GM12878 (cell line): ENCODE data around the gene PRUNE1. TPM values are rescaled to one million over a fixed set of nuclear protein-coding genes. Genes with fewer than 3 reads are reported as not detected.

Experiments
- HDAC6 ChIP-seq: fragments of 200-600 bp; sonication (generic); IDR thresholded peaks from one replicate; pipeline ENCODE4 v1.8.0; 2017; ENCODE audit warnings: antibody characterized with exemption; ENCODE audit not compliant: unreplicated experiment
- LARP7 ChIP-seq: fragments of 450-650 bp; IDR thresholded peaks from 2 replicates; pipeline ENCODE4 v1.6.1; 2017; ENCODE audit warnings: mild to moderate bottlenecking
- MTA2 ChIP-seq: fragments of 450-650 bp; IDR thresholded peaks from 2 replicates; pipeline ENCODE4 v1.6.1; 2016; ENCODE audit warnings: low read depth, mild to moderate bottlenecking, moderate library complexity
- SIN3A ChIP-seq: IDR thresholded peaks from 2 replicates; pipeline ENCODE4 v1.6.1; 2012; ENCODE audit warnings: low read depth, low read length, improper control_type of control experiment
- SMARCA5 ChIP-seq: fragments of 450-650 bp; IDR thresholded peaks from 2 replicates; pipeline ENCODE4 v1.6.1; 2017; ENCODE audit warnings: mild to moderate bottlenecking
- SREBF1 ChIP-seq: IDR thresholded peaks from 2 replicates; pipeline ENCODE4 v1.6.1; 2012; ENCODE audit warnings: mild to moderate bottlenecking, low read length
- STAT3 ChIP-seq: IDR thresholded peaks from 2 replicates; pipeline ENCODE4 v1.6.1; 2011; ENCODE audit warnings: low read depth, low read length, improper control_type of control experiment
- SUPT20H ChIP-seq: IDR thresholded peaks from 2 replicates; pipeline ENCODE4 v1.6.1; 2011; ENCODE audit warnings: low read depth, mild to moderate bottlenecking, low read length, moderate library complexity, borderline replicate concordance; ENCODE audit not compliant: control insufficient read depth
- TCF3 ChIP-seq: IDR thresholded peaks from 2 replicates; pipeline ENCODE4 v1.6.1; 2012; ENCODE audit warnings: low read depth, mild to moderate bottlenecking, low read length, borderline replicate concordance; ENCODE audit not compliant: insufficient read depth
- WRNIP1 ChIP-seq: IDR thresholded peaks from 2 replicates; pipeline ENCODE4 v1.6.1; 2011; ENCODE audit warnings: low read depth, low read length, improper control_type of control experiment, borderline replicate concordance
- polyA plus RNA-seq, 11 experiments: library from polyadenylated mRNA; depleted of rRNA in 4 of 11; unstranded in 6 of 11; stranded (reverse) in 5 of 11; fragments of >200 nt; fragmentation: Nextera tagmentation in 4 of 11; fragmentation: Illumina TruSeq in 1 of 11; extraction: Ambion mirVana in 4 of 11; extraction: Trizol in 1 of 11; gene quantifications; 1 replicate in 1 of 11; 2 replicates in 10 of 11; pipeline versions ENCODE4 v1.2.1 to v1.2.3, GENCODE V29; 2011 to 2016; ENCODE audit warnings: inconsistent platforms in 2 of 11, missing spikeins in 2 of 11, low read depth in 1 of 11
- total RNA-seq, 4 experiments: library from RNA; depleted of rRNA in 3 of 4; stranded (reverse); fragments of >200 nt in 3 of 4; fragmentation: Illumina TruSeq in 1 of 4; extraction: Trizol in 1 of 4; gene quantifications; 2 replicates each; pipeline versions ENCODE4 v1.2.1 to v1.2.3, GENCODE V29; 2013 to 2021
- TF ChIP-seq, protein P1 (sequence below): fragments of 450-650 bp; IDR thresholded peaks from 2 replicates; pipeline ENCODE4 v1.6.1; 2017; ENCODE audit warnings: mild to moderate bottlenecking, moderate library complexity
- TF ChIP-seq, protein P2 (sequence below): IDR thresholded peaks from 2 replicates; pipeline ENCODE4 v1.6.1; 2011; ENCODE audit warnings: low read depth, low read length, improper control_type of control experiment, borderline replicate concordance
- TF ChIP-seq, protein P3 (sequence below): fragments of 450-650 bp; IDR thresholded peaks from 2 replicates; pipeline ENCODE4 v1.6.1; 2016; ENCODE audit warnings: mild to moderate bottlenecking, moderate library complexity, borderline replicate concordance
- TF ChIP-seq, protein P4 (sequence below): fragments of 450-650 bp; IDR thresholded peaks from 2 replicates; pipeline ENCODE4 v1.6.1; 2018; ENCODE audit warnings: mild to moderate bottlenecking, low read depth, moderate library complexity; ENCODE audit not compliant: partially characterized antibody
- TF ChIP-seq, protein P5 (sequence below): IDR thresholded peaks from 2 replicates; pipeline ENCODE4 v1.6.1; 2011; ENCODE audit warnings: borderline replicate concordance, low read depth, mild to moderate bottlenecking, moderate library complexity, mixed read lengths, low read length; ENCODE audit not compliant: insufficient read depth; ENCODE audit errors: extremely low read length

Gene PRUNE1
- total and polyA plus RNA-seq, 10 of the 15 experiments (the other 5 are each of a cell fraction or from before 2014, with no cell fraction given): 4.7 to 24.5 (median 12.4) TPM

DNA sequence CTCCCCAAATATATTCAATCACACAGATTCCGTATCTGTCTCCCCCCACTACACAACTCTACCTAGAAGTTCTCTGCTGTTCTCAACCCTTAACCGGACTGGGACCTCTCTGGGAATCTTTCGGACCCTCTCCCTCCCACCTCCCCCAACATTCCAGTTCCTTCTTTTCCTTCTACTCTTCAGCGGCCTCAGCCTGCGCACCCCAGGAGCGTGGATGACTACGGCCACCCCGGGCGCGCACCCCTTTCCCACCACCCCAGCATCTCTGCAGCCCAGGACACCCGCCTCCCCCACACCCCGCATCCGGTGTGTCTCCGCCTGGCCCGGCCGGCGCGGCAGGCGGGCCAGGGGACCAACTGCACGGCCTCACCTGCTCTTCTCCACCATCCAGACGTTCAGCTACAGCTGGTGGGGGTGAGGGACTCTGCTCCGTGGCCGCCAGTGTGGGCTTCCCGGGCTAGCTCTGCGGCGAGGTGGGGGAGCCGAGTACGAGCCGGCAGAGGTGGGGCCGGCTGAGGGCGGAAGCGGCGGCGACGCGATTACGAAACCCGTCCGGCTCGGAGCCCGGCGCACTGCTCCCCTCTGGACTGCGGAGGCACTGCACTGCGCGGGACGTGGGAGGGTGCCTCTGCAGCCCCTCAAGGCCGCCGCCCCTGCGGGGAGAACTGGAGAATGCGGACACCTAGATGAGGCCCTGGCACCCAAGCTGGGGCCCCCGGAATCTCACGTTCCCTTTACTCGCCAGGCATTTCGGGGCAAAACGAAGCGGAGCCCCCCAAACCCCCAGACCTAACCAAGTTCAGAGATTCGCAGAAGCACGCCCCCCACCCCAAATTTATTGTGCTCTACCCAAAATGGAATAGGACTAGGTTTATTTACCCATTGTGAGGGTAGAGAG is 51.1 kb downstream of the PRUNE1 start, which contains the start of gene CDC42SE1 (continued):
- TF ChIP-seq, protein P1, sequence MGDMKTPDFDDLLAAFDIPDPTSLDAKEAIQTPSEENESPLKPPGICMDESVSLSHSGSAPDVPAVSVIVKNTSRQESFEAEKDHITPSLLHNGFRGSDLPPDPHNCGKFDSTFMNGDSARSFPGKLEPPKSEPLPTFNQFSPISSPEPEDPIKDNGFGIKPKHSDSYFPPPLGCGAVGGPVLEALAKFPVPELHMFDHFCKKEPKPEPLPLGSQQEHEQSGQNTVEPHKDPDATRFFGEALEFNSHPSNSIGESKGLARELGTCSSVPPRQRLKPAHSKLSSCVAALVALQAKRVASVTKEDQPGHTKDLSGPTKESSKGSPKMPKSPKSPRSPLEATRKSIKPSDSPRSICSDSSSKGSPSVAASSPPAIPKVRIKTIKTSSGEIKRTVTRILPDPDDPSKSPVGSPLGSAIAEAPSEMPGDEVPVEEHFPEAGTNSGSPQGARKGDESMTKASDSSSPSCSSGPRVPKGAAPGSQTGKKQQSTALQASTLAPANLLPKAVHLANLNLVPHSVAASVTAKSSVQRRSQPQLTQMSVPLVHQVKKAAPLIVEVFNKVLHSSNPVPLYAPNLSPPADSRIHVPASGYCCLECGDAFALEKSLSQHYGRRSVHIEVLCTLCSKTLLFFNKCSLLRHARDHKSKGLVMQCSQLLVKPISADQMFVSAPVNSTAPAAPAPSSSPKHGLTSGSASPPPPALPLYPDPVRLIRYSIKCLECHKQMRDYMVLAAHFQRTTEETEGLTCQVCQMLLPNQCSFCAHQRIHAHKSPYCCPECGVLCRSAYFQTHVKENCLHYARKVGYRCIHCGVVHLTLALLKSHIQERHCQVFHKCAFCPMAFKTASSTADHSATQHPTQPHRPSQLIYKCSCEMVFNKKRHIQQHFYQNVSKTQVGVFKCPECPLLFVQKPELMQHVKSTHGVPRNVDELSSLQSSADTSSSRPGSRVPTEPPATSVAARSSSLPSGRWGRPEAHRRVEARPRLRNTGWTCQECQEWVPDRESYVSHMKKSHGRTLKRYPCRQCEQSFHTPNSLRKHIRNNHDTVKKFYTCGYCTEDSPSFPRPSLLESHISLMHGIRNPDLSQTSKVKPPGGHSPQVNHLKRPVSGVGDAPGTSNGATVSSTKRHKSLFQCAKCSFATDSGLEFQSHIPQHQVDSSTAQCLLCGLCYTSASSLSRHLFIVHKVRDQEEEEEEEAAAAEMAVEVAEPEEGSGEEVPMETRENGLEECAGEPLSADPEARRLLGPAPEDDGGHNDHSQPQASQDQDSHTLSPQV: no peak
- no peak for TF ChIP-seq TCF3
- TF ChIP-seq SMARCA5: peak; percentile 98
- TF ChIP-seq, protein P2, sequence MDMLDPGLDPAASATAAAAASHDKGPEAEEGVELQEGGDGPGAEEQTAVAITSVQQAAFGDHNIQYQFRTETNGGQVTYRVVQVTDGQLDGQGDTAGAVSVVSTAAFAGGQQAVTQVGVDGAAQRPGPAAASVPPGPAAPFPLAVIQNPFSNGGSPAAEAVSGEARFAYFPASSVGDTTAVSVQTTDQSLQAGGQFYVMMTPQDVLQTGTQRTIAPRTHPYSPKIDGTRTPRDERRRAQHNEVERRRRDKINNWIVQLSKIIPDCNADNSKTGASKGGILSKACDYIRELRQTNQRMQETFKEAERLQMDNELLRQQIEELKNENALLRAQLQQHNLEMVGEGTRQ: no peak
- no peak for TF ChIP-seq SREBF1
- TF ChIP-seq, protein P3, sequence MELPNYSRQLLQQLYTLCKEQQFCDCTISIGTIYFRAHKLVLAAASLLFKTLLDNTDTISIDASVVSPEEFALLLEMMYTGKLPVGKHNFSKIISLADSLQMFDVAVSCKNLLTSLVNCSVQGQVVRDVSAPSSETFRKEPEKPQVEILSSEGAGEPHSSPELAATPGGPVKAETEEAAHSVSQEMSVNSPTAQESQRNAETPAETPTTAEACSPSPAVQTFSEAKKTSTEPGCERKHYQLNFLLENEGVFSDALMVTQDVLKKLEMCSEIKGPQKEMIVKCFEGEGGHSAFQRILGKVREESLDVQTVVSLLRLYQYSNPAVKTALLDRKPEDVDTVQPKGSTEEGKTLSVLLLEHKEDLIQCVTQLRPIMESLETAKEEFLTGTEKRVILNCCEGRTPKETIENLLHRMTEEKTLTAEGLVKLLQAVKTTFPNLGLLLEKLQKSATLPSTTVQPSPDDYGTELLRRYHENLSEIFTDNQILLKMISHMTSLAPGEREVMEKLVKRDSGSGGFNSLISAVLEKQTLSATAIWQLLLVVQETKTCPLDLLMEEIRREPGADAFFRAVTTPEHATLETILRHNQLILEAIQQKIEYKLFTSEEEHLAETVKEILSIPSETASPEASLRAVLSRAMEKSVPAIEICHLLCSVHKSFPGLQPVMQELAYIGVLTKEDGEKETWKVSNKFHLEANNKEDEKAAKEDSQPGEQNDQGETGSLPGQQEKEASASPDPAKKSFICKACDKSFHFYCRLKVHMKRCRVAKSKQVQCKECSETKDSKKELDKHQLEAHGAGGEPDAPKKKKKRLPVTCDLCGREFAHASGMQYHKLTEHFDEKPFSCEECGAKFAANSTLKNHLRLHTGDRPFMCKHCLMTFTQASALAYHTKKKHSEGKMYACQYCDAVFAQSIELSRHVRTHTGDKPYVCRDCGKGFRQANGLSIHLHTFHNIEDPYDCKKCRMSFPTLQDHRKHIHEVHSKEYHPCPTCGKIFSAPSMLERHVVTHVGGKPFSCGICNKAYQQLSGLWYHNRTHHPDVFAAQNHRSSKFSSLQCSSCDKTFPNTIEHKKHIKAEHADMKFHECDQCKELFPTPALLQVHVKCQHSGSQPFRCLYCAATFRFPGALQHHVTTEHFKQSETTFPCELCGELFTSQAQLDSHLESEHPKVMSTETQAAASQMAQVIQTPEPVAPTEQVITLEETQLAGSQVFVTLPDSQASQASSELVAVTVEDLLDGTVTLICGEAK: peak; percentile 88
- TF ChIP-seq, protein P4, sequence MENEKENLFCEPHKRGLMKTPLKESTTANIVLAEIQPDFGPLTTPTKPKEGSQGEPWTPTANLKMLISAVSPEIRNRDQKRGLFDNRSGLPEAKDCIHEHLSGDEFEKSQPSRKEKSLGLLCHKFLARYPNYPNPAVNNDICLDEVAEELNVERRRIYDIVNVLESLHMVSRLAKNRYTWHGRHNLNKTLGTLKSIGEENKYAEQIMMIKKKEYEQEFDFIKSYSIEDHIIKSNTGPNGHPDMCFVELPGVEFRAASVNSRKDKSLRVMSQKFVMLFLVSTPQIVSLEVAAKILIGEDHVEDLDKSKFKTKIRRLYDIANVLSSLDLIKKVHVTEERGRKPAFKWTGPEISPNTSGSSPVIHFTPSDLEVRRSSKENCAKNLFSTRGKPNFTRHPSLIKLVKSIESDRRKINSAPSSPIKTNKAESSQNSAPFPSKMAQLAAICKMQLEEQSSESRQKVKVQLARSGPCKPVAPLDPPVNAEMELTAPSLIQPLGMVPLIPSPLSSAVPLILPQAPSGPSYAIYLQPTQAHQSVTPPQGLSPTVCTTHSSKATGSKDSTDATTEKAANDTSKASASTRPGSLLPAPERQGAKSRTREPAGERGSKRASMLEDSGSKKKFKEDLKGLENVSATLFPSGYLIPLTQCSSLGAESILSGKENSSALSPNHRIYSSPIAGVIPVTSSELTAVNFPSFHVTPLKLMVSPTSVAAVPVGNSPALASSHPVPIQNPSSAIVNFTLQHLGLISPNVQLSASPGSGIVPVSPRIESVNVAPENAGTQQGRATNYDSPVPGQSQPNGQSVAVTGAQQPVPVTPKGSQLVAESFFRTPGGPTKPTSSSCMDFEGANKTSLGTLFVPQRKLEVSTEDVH: no peak
- TF ChIP-seq SUPT20H: no peak
- TF ChIP-seq, protein P5, sequence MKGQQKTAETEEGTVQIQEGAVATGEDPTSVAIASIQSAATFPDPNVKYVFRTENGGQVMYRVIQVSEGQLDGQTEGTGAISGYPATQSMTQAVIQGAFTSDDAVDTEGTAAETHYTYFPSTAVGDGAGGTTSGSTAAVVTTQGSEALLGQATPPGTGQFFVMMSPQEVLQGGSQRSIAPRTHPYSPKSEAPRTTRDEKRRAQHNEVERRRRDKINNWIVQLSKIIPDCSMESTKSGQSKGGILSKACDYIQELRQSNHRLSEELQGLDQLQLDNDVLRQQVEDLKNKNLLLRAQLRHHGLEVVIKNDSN: no peak
- no peak for TF ChIP-seq WRNIP1
- no peak for TF ChIP-seq HDAC6
- TF ChIP-seq LARP7: peak; percentile 92
- TF ChIP-seq MTA2: 0 out of 2 replicates have a peak, but pooled peaks have one; percentile 16
- TF ChIP-seq SIN3A: no peak
- no peak for TF ChIP-seq STAT3
